PC-3 (cell line): ENCODE measurements around the gene TEC.

Experiments used
- EZH2 ChIP-seq: fragments of 300-600 bp; sonication (generic); IDR thresholded peaks from one replicate; pipeline ENCODE4 v1.6.1; 2017; ENCODE audit warnings: antibody characterized with exemption, mild to moderate bottlenecking, low read length; ENCODE audit not compliant: unreplicated experiment
- EZH2phosphoT487 ChIP-seq: fragments of 300-600 bp; sonication (generic); IDR thresholded peaks from 2 replicates; pipeline ENCODE4 v1.6.1; 2018; ENCODE audit warnings: mild to moderate bottlenecking, antibody characterized with exemption, low read length, borderline replicate concordance
- TF ChIP-seq, protein P1 (sequence below): fragments of 300-600 bp; sonication (generic); conservative IDR thresholded peaks from 2 replicates; pipeline ENCODE4 v1.5.1; 2017; ENCODE audit warnings: antibody characterized with exemption, low read depth, mild to moderate bottlenecking, low read length

DNA sequence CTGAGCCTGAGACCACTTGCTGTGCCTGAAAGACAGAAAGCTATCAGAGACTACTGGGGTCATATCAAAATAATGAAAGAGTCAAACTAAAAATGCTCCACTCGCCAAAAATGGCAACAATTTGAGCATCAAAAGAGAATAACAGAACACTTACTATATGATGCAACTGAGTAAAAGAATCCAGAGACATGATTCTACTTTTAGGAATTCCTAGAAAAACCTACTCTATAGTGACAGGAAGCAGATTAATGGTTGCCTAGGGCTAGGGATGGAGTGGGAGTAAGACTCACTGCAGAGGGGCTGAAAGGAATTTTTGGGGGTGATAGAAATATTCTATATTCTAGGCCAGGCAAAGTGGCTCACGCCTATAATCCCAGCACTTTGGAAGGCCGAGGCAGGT lies 42.3 kb upstream of the TEC start:
- TF ChIP-seq, protein P1, sequence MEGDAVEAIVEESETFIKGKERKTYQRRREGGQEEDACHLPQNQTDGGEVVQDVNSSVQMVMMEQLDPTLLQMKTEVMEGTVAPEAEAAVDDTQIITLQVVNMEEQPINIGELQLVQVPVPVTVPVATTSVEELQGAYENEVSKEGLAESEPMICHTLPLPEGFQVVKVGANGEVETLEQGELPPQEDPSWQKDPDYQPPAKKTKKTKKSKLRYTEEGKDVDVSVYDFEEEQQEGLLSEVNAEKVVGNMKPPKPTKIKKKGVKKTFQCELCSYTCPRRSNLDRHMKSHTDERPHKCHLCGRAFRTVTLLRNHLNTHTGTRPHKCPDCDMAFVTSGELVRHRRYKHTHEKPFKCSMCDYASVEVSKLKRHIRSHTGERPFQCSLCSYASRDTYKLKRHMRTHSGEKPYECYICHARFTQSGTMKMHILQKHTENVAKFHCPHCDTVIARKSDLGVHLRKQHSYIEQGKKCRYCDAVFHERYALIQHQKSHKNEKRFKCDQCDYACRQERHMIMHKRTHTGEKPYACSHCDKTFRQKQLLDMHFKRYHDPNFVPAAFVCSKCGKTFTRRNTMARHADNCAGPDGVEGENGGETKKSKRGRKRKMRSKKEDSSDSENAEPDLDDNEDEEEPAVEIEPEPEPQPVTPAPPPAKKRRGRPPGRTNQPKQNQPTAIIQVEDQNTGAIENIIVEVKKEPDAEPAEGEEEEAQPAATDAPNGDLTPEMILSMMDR: no peak
- TF ChIP-seq EZH2: no peak
- no peak for TF ChIP-seq EZH2phosphoT487
